ENCODE results near the gene GLRX5.

GLRX5 gene

GRCh38 chr14:95500772-95501401 is 34.0 kb upstream of the GLRX5 start:
- H3K27ac ChIP-seq, result peak overlapping the region; percentile 28
- TF ChIP-seq, protein P1, sequence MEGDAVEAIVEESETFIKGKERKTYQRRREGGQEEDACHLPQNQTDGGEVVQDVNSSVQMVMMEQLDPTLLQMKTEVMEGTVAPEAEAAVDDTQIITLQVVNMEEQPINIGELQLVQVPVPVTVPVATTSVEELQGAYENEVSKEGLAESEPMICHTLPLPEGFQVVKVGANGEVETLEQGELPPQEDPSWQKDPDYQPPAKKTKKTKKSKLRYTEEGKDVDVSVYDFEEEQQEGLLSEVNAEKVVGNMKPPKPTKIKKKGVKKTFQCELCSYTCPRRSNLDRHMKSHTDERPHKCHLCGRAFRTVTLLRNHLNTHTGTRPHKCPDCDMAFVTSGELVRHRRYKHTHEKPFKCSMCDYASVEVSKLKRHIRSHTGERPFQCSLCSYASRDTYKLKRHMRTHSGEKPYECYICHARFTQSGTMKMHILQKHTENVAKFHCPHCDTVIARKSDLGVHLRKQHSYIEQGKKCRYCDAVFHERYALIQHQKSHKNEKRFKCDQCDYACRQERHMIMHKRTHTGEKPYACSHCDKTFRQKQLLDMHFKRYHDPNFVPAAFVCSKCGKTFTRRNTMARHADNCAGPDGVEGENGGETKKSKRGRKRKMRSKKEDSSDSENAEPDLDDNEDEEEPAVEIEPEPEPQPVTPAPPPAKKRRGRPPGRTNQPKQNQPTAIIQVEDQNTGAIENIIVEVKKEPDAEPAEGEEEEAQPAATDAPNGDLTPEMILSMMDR (conservative IDR thresholded peaks at IDR 0.05), result no peak
- TF ChIP-seq ZFX (IDR thresholded peaks at IDR 0.05), result no peak

DNA sequence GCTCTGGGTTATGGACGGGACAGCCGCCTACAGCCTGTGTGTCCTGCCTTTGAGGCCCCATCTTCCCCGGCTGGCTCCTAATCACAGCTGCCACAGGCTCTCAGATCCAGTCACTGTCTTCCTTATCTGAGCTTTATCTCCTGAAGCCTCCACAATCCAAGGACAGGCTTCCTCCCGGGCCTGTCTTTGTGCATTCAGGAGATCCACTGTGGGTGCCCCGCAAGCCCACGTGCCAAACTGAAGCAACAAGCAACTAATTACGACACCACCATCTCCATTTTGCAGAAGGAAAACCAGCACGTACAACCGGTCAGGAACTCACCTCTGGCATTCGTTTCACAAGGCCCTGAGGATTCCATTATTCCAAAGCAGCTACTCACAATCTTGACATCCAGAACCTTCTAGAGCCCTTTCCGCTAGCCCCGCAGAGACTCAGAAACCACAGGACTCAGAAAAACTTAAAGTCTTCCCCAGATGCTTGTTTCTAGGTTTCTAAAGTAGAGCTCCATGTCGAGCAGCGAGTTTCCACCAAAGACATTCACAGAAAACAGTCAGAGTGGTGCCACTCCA is 32.4 kb upstream of the GLRX5 start:
- no peak overlapping the region for H3K27ac ChIP-seq
- no peak for TF ChIP-seq ZFX (IDR thresholded peaks at IDR 0.05)
- TF ChIP-seq, protein P1 (conservative IDR thresholded peaks at IDR 0.05), result no peak

GRCh38 chr14:95503365-95504134 is 31.3 kb upstream of the GLRX5 start:
- TF ChIP-seq ZFX (IDR thresholded peaks at IDR 0.05), result no peak
- TF ChIP-seq, protein P1 (conservative IDR thresholded peaks at IDR 0.05), result no peak
- no peak overlapping the region for H3K27ac ChIP-seq

DNA sequence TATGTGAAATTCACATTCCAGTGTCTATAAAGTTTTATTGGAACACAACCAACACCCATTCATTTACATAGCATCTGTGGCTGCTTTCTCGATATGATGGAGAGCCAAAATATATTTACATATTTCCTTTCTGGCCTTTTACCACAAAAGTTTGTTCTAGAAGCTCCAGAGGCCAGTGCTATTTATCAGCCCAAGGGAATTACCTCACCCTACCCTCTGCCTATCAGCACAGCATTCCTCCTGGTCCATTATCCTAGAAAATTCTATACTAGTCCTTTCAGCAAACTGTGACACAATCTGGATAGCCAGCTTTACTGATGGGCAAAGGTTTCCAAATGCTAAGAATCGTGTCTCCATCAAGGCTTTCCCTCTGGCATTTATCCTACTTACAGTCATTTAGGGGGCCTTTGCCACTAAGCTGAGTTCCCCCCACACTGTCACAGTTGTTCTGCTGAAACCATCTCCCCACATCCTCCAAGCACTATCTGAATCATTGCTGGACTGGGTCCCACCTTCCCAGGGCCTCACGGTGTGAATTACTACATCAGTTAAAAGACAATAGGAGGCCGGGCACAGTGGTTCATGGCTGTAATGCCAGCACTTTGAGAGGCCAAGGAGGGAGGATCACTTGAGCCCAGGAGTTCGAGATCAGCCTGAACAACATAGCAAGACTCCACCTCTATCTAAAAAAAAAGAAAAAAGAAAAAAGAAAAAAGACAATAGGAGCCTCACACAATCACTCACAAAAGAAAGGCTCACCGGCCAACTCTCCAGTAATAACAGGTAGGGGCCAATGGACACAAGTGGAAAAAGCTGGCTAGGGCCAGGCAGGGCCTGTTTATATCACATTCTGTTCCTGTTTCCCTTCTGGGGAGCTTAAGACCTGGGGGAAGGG is 30.5 kb upstream of the GLRX5 start:
- no peak overlapping the region for H3K27ac ChIP-seq
- TF ChIP-seq, protein P1 (conservative IDR thresholded peaks at IDR 0.05), result no peak
- no peak for TF ChIP-seq ZFX (IDR thresholded peaks at IDR 0.05)

DNA sequence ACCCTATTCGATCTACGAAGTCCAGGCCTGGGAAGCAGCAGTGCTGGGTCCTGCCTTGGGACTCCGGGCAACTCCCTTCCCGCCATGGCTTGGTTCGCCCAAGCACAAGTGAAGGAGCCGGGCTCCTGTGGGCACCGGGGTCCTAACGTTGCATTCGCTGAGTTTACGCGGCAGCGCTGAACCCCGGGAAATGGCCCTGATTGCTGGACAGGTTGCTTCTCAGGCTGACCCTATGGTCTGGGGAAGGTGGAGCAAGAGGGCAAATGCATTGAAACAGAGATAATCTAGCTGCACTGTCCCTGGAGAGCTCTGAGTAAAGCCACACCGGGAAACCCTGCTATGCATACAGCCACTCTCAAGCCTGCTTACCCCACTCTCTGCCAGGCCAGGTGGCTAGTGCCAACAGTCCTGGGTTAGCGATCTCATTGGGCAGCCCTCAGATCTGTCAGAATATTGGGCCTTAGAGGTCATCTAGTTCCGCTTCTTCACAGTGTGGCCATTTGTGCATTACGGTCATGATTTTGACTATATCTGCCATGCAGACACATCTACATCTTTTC is 29.7 kb upstream of the GLRX5 start:
- no peak for TF ChIP-seq ZFX (IDR thresholded peaks at IDR 0.05)
- TF ChIP-seq, protein P1 (conservative IDR thresholded peaks at IDR 0.05), result no peak
- H3K27ac ChIP-seq, result no peak overlapping the region

DNA sequence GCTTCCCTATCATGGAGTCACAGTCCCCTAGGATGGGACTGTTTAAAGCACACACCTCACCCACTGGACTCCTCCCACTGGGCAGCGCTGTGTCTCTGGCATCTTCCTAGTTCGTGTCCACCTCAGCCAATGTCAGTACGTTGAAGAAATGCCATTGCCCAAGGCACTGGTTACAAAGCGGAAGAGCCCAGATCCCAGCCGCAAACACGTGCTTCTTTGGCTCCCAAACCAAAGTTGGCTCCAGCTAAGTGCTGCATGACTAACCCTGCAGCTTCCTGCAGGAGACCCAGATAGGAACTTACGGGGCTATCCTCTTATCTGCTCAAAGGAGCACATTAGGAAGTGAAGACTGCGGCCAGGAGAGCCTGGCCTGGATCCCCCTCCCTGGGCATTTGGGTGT is 27.7 kb upstream of the GLRX5 start:
- TF ChIP-seq, protein P1 (conservative IDR thresholded peaks at IDR 0.05), result no peak
- TF ChIP-seq ZFX (IDR thresholded peaks at IDR 0.05), result no peak
- peak overlapping the region; percentile 16 for H3K27ac ChIP-seq

Data from C4-2B (cell line).